ENCODE data around the gene NBEA. TPM values are rescaled to one million over a fixed set of nuclear protein-coding genes. Genes with fewer than 3 reads are reported as not detected.
"Not testable (repeated sequence)": the region's sequence is repeated elsewhere in the genome, so short reads cannot be mapped to it uniquely, and the experiment has no call there.

Gene NBEA
- total RNA-seq, 2 experiments from 2014 or later: 0.18 to 0.20 TPM

GRCh38 chr13:34971473-34971872 is 29.4 kb downstream of the NBEA start:
- ChIA-PET CTCF (no interaction called here), POLR2A (no interaction called here)
- peaks cover 11% of the 10 kb centered on the region for H3K9me3 Mint-ChIP-seq
- no peaks in the 10 kb centered on the region for H3K27me3 Mint-ChIP-seq
- H3K27ac Mint-ChIP-seq: no peak overlapping the region
- no peak for DNase-seq
- no peaks in the 10 kb centered on the region for H3K36me3 Mint-ChIP-seq (ENCODE audit: low read depth)
- no peak overlapping the region for H3K4me3 Mint-ChIP-seq
- no peaks in the 10 kb centered on the region for H3K4me1 Mint-ChIP-seq

GRCh38 chr13:34985199-34985598 is 43.1 kb downstream of the NBEA start:
- H3K9me3 Mint-ChIP-seq; H3K27me3 Mint-ChIP-seq; H3K4me1 Mint-ChIP-seq; POLR2A ChIA-PET; H3K27ac Mint-ChIP-seq; CTCF ChIA-PET; H3K36me3 Mint-ChIP-seq (ENCODE audit: low read depth); DNase-seq; H3K4me3 Mint-ChIP-seq: not testable (repeated sequence)

GRCh38 chr13:34988330-34988791 is 46.3 kb downstream of the NBEA start:
- Mint-ChIP-seq H3K4me1 (no peaks in the 10 kb centered on the region), H3K4me3 (no peak overlapping the region), H3K27ac (no peak overlapping the region), H3K27me3 (no peaks in the 10 kb centered on the region), H3K36me3 (ENCODE audit: low read depth) (no peaks in the 10 kb centered on the region), H3K9me3 (peaks cover 25% of the 10 kb centered on the region)
- DNase-seq: no peak
- CTCF ChIA-PET: no interaction called here
- POLR2A ChIA-PET: no interaction called here

- ChIA-PET POLR2A (no interaction called here), CTCF (no interaction called here)
- H3K4me1 Mint-ChIP-seq: no peaks in the 10 kb centered on the region
- no peak overlapping the region for H3K4me3 Mint-ChIP-seq
- H3K27ac Mint-ChIP-seq: no peak overlapping the region
- DNase-seq: no peak
- no peaks in the 10 kb centered on the region for H3K27me3 Mint-ChIP-seq
- peaks cover 25% of the 10 kb centered on the region for H3K9me3 Mint-ChIP-seq
- H3K36me3 Mint-ChIP-seq (ENCODE audit: low read depth): no peaks in the 10 kb centered on the region
Measured at GRCh38 chr13:34990399-34991214, 48.5 kb downstream of the NBEA start.

- no peaks in the 10 kb centered on the region for H3K4me1 Mint-ChIP-seq
- no peak for DNase-seq
- H3K9me3 Mint-ChIP-seq: peaks cover 24% of the 10 kb centered on the region
- ChIA-PET CTCF (no interaction called here), POLR2A (no interaction called here)
- H3K4me3 Mint-ChIP-seq: no peak overlapping the region
- no peak overlapping the region for H3K27ac Mint-ChIP-seq
- H3K36me3 Mint-ChIP-seq (ENCODE audit: low read depth): no peaks in the 10 kb centered on the region
- H3K27me3 Mint-ChIP-seq: no peaks in the 10 kb centered on the region
Measured at GRCh38 chr13:34993470-34993869, 51.4 kb downstream of the NBEA start.

- H3K9me3 Mint-ChIP-seq; CTCF ChIA-PET; H3K36me3 Mint-ChIP-seq (ENCODE audit: low read depth); H3K27me3 Mint-ChIP-seq; DNase-seq; H3K4me1 Mint-ChIP-seq; H3K4me3 Mint-ChIP-seq; POLR2A ChIA-PET; H3K27ac Mint-ChIP-seq: not testable (repeated sequence)
Measured at GRCh38 chr13:35003734-35004133, 61.7 kb downstream of the NBEA start.

- H3K9me3 Mint-ChIP-seq: peaks cover 7% of the 10 kb centered on the region
- H3K4me3 Mint-ChIP-seq: no peak overlapping the region
- no peaks in the 10 kb centered on the region for H3K36me3 Mint-ChIP-seq (ENCODE audit: low read depth)
- ChIA-PET CTCF (no interaction called here), POLR2A (no interaction called here)
- no peaks in the 10 kb centered on the region for H3K27me3 Mint-ChIP-seq
- DNase-seq: no peak
- H3K27ac Mint-ChIP-seq: no peak overlapping the region
- H3K4me1 Mint-ChIP-seq: no peaks in the 10 kb centered on the region
Measured at GRCh38 chr13:35005051-35005450, 63.0 kb downstream of the NBEA start.

GRCh38 chr13:35014606-35015213 is 72.6 kb downstream of the NBEA start:
- Mint-ChIP-seq H3K36me3 (ENCODE audit: low read depth) (no peaks in the 10 kb centered on the region), H3K4me3 (no peak overlapping the region), H3K9me3 (peaks cover 2% of the 10 kb centered on the region), H3K27ac (no peak overlapping the region), H3K27me3 (no peaks in the 10 kb centered on the region), H3K4me1 (no peaks in the 10 kb centered on the region)
- no peak for DNase-seq
- CTCF ChIA-PET: no interaction called here
- POLR2A ChIA-PET: no interaction called here

GRCh38 chr13:35016362-35017112 is 74.5 kb downstream of the NBEA start:
- Mint-ChIP-seq H3K27me3 (no peaks in the 10 kb centered on the region), H3K4me3 (no peak overlapping the region), H3K36me3 (ENCODE audit: low read depth) (no peaks in the 10 kb centered on the region), H3K4me1 (no peaks in the 10 kb centered on the region), H3K27ac (no peak overlapping the region), H3K9me3 (no peaks in the 10 kb centered on the region)
- ChIA-PET POLR2A (no interaction called here), CTCF (no interaction called here)
- no peak for DNase-seq

GRCh38 chr13:35025314-35025713 is 83.2 kb downstream of the NBEA start:
- H3K36me3 Mint-ChIP-seq (ENCODE audit: low read depth): no peaks in the 10 kb centered on the region
- CTCF ChIA-PET: no interaction called here
- POLR2A ChIA-PET: no interaction called here

GRCh38 chr13:35028338-35028867 is 86.3 kb downstream of the NBEA start:
- ChIA-PET CTCF (no interaction called here), POLR2A (no interaction called here)
- no peak overlapping the region for H3K4me3 Mint-ChIP-seq
- H3K9me3 Mint-ChIP-seq: peaks cover 22% of the 10 kb centered on the region
- H3K27ac Mint-ChIP-seq: no peak overlapping the region
- H3K36me3 Mint-ChIP-seq (ENCODE audit: low read depth): no peaks in the 10 kb centered on the region
- H3K4me1 Mint-ChIP-seq: no peaks in the 10 kb centered on the region
- no peak for DNase-seq
- no peaks in the 10 kb centered on the region for H3K27me3 Mint-ChIP-seq

More at GRCh38 chr13:35025314-35025713, 83.2 kb downstream of the NBEA start:
- Mint-ChIP-seq H3K4me1 (no peaks in the 10 kb centered on the region), H3K27me3 (no peaks in the 10 kb centered on the region), H3K9me3 (peaks cover 5% of the 10 kb centered on the region), H3K27ac (no peak overlapping the region), H3K4me3 (no peak overlapping the region)
- DNase-seq: no peak

- DNase-seq: no peak
- POLR2A ChIA-PET: no interaction called here
- Mint-ChIP-seq H3K9me3 (peaks cover 3% of the 10 kb centered on the region), H3K4me3 (no peak overlapping the region), H3K4me1 (no peaks in the 10 kb centered on the region), H3K27me3 (no peaks in the 10 kb centered on the region), H3K27ac (no peak overlapping the region), H3K36me3 (ENCODE audit: low read depth) (no peaks in the 10 kb centered on the region)
- CTCF ChIA-PET: no interaction called here
Measured at GRCh38 chr13:35039012-35039411, 96.9 kb downstream of the NBEA start.

- H3K9me3 Mint-ChIP-seq: no peaks in the 10 kb centered on the region
- H3K4me3 Mint-ChIP-seq: no peak overlapping the region
- no peaks in the 10 kb centered on the region for H3K27me3 Mint-ChIP-seq
Measured at GRCh38 chr13:35046587-35046986, 104.5 kb downstream of the NBEA start.

More at GRCh38 chr13:35046587-35046986, 104.5 kb downstream of the NBEA start:
- Mint-ChIP-seq H3K27ac (no peak overlapping the region), H3K36me3 (ENCODE audit: low read depth) (no peaks in the 10 kb centered on the region), H3K4me1 (no peaks in the 10 kb centered on the region)
- POLR2A ChIA-PET: no interaction called here
- CTCF ChIA-PET: no interaction called here
- no peak for DNase-seq
